ENCODE results near the gene MRAP2.
"Not testable (repeated sequence)": the region's sequence is repeated elsewhere in the genome, so short reads cannot be mapped to it uniquely, and the experiment has no call there.

The MRAP2 gene

GRCh38 chr6:84033523-84034451 is at the start of gene MRAP2:
MRAP2 (plus strand) TSS chr6:84033772; CDS start chr6:84055319, 21,547 bp downstream.
- DNase-seq = no peak

GRCh38 chr6:83984411-83984810 is 49.2 kb upstream of the MRAP2 start:
- DNase-seq = no peak

GRCh38 chr6:83985308-83985713 is 48.3 kb upstream of the MRAP2 start:
- DNase-seq = no peak

GRCh38 chr6:83985715-83986114 is 47.9 kb upstream of the MRAP2 start:
- no peak for DNase-seq

GRCh38 chr6:83998021-83998584 is 35.5 kb upstream of the MRAP2 start:
- DNase-seq = no peak

- DNase-seq = no peak
These were observed 32.5 kb upstream of the MRAP2 start for GRCh38 chr6:84001119-84001518.

- DNase-seq = no peak
These were observed 31.3 kb upstream of the MRAP2 start for GRCh38 chr6:84002226-84002625.

- no peak for DNase-seq
These were observed 30.4 kb upstream of the MRAP2 start for GRCh38 chr6:84003131-84003530.

GRCh38 chr6:84003654-84004053 is 29.9 kb upstream of the MRAP2 start:
- no peak for DNase-seq

- DNase-seq = no peak
These were observed 25.7 kb upstream of the MRAP2 start for GRCh38 chr6:84007871-84008270.

- no peak for DNase-seq
These were observed 20.2 kb upstream of the MRAP2 start for GRCh38 chr6:84013354-84013753.

GRCh38 chr6:84013931-84014330 is 19.6 kb upstream of the MRAP2 start:
- DNase-seq = no peak

- DNase-seq = no peak
These were observed 17.5 kb upstream of the MRAP2 start for GRCh38 chr6:84016029-84016428.

- DNase-seq = no peak
These were observed 15.7 kb upstream of the MRAP2 start for GRCh38 chr6:84017709-84018452.

- no peak for DNase-seq
These were observed 15.0 kb upstream of the MRAP2 start for GRCh38 chr6:84018453-84019061.

GRCh38 chr6:84019141-84019841 is 14.3 kb upstream of the MRAP2 start:
- no peak for DNase-seq

- no peak for DNase-seq
These were observed 13.7 kb upstream of the MRAP2 start for GRCh38 chr6:84019842-84020211.

GRCh38 chr6:84021625-84022024 is 11.9 kb upstream of the MRAP2 start:
- no peak for DNase-seq

GRCh38 chr6:84026721-84027164 is 6.8 kb upstream of the MRAP2 start:
- DNase-seq = no peak

GRCh38 chr6:84027340-84028181 is 6.0 kb upstream of the MRAP2 start:
- no peak for DNase-seq

- no peak for DNase-seq
These were observed 5.2 kb upstream of the MRAP2 start for GRCh38 chr6:84028350-84028749.

GRCh38 chr6:84032000-84032399 is 1.6 kb upstream of the MRAP2 start:
- DNase-seq = not testable (repeated sequence)

Data from stimulated activated CD4-positive, alpha-beta T cell treated with anti-CD3 and anti-CD28 coated beads, Interleukin-12 subunit alpha, Interleukin-12 subunit beta, amount 100 ng/mL, for 4 hours (primary cell).